ENCODE data around the gene EZH1. TPM values are rescaled to one million over a fixed set of nuclear protein-coding genes. Genes with fewer than 3 reads are reported as not detected.
A peak's percentile ranks its signal among the peaks of the same experiment; 100 is the strongest.

EZH1 gene
- total and polyA plus RNA-seq, 10 of the 15 experiments (the other 5 are each of a cell fraction or from before 2014, with no cell fraction given) = 6.1 to 43.3 (median 16.8) TPM

DNA sequence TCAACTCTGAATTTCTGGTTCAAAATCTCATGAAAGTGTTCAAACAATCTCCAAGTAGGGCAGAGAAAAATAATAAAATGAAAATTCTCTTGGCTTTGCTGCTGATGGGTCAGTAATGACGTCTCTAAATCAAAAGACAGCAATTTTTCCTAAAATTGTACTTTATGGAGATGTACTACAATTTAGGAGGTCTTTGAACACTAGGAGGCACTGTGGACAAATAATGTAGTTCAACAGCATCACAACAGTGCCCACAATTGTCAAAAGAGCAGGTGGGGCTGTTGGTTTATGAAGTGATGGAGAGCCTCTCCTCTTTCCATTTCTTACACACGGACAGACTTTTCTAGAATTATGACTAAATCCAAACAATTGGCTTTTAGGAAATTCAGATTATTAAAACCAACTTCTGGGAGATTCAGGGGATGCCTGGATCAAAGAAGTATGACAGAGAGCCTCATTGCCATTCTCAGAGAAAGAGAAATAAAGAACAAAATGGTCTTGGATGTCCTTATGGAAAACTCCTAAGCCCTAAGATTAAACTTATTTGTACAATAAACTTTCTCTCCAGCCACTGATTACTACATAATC lies 23.8 kb downstream of the EZH1 start (continued):
- TF ChIP-seq CREM (IDR thresholded peaks at IDR 0.05; ENCODE audit: low read depth) (peak; percentile 16; the same call in 1 of the 2 replicates), CEBPB (IDR thresholded peaks at IDR 0.05; ENCODE audit: borderline replicate concordance in 1 of 2, low read depth in 2 of 2, low read length in 2 of 2) (no peak), ZNF217 (IDR thresholded peaks at IDR 0.05) (no peak), ZNF207 (IDR thresholded peaks at IDR 0.05; ENCODE audit: borderline replicate concordance) (no peak), SMAD1 (IDR thresholded peaks at IDR 0.05; ENCODE audit: low read depth, partially characterized antibody) (no peak), IKZF1 (conservative IDR thresholded peaks at IDR 0.05) (no peak), NFYA (IDR thresholded peaks at IDR 0.05; ENCODE audit: borderline replicate concordance, low read depth, low read length) (no peak), SREBF1 (IDR thresholded peaks at IDR 0.05; ENCODE audit: low read length) (no peak), NFIC (IDR thresholded peaks at IDR 0.05; ENCODE audit: low read depth, low read length) (no peak), RUNX3 (IDR thresholded peaks at IDR 0.05; ENCODE audit: low read length) (peak; percentile 35; the same call in 1 of the 2 replicates), CBX3 (IDR thresholded peaks at IDR 0.05; ENCODE audit: borderline replicate concordance, low read depth) (no peak), RAD21 (IDR thresholded peaks at IDR 0.05; ENCODE audit: insufficient read depth, low read depth, low read length) (peak; percentile 73), RELA (IDR thresholded peaks at IDR 0.05; ENCODE audit: borderline replicate concordance, partially characterized antibody) (no peak), RB1 (IDR thresholded peaks at IDR 0.05; ENCODE audit: borderline replicate concordance) (0 out of 2 replicates have a peak, but pooled peaks have one; percentile 40), CBX5 (IDR thresholded peaks at IDR 0.05; ENCODE audit: low read depth) (no peak), ATF7 (IDR thresholded peaks at IDR 0.05; ENCODE audit: low read depth) (peak; percentile 45; the same call in 1 of the 2 replicates), ZNF384 (IDR thresholded peaks at IDR 0.05; ENCODE audit: borderline replicate concordance, low read depth, low read length) (no peak), RBBP5 (conservative IDR thresholded peaks at IDR 0.05) (no peak), ZNF274 (IDR thresholded peaks at IDR 0.05; ENCODE audit: insufficient read depth, insufficient read length) (no peak)
- TF ChIP-seq, protein P1, sequence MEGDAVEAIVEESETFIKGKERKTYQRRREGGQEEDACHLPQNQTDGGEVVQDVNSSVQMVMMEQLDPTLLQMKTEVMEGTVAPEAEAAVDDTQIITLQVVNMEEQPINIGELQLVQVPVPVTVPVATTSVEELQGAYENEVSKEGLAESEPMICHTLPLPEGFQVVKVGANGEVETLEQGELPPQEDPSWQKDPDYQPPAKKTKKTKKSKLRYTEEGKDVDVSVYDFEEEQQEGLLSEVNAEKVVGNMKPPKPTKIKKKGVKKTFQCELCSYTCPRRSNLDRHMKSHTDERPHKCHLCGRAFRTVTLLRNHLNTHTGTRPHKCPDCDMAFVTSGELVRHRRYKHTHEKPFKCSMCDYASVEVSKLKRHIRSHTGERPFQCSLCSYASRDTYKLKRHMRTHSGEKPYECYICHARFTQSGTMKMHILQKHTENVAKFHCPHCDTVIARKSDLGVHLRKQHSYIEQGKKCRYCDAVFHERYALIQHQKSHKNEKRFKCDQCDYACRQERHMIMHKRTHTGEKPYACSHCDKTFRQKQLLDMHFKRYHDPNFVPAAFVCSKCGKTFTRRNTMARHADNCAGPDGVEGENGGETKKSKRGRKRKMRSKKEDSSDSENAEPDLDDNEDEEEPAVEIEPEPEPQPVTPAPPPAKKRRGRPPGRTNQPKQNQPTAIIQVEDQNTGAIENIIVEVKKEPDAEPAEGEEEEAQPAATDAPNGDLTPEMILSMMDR (IDR thresholded peaks at IDR 0.05 in 2 of 3, conservative IDR thresholded peaks at IDR 0.05 in 1 of 3; ENCODE audit: control insufficient read depth in 2 of 3, extremely low read depth in 1 of 3, insufficient read depth in 1 of 3, low read depth in 3 of 3, low read length in 3 of 3) = peak; percentile 61 to 83 (median 78); a peak in 5 of 6 replicates
- TF ChIP-seq, protein P2, sequence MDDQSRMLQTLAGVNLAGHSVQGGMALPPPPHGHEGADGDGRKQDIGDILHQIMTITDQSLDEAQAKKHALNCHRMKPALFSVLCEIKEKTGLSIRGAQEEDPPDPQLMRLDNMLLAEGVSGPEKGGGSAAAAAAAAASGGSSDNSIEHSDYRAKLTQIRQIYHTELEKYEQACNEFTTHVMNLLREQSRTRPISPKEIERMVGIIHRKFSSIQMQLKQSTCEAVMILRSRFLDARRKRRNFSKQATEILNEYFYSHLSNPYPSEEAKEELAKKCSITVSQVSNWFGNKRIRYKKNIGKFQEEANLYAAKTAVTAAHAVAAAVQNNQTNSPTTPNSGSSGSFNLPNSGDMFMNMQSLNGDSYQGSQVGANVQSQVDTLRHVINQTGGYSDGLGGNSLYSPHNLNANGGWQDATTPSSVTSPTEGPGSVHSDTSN (IDR thresholded peaks at IDR 0.05; ENCODE audit: insufficient replicate concordance, low read depth, low read length) = no peak
- TF ChIP-seq, protein P3, sequence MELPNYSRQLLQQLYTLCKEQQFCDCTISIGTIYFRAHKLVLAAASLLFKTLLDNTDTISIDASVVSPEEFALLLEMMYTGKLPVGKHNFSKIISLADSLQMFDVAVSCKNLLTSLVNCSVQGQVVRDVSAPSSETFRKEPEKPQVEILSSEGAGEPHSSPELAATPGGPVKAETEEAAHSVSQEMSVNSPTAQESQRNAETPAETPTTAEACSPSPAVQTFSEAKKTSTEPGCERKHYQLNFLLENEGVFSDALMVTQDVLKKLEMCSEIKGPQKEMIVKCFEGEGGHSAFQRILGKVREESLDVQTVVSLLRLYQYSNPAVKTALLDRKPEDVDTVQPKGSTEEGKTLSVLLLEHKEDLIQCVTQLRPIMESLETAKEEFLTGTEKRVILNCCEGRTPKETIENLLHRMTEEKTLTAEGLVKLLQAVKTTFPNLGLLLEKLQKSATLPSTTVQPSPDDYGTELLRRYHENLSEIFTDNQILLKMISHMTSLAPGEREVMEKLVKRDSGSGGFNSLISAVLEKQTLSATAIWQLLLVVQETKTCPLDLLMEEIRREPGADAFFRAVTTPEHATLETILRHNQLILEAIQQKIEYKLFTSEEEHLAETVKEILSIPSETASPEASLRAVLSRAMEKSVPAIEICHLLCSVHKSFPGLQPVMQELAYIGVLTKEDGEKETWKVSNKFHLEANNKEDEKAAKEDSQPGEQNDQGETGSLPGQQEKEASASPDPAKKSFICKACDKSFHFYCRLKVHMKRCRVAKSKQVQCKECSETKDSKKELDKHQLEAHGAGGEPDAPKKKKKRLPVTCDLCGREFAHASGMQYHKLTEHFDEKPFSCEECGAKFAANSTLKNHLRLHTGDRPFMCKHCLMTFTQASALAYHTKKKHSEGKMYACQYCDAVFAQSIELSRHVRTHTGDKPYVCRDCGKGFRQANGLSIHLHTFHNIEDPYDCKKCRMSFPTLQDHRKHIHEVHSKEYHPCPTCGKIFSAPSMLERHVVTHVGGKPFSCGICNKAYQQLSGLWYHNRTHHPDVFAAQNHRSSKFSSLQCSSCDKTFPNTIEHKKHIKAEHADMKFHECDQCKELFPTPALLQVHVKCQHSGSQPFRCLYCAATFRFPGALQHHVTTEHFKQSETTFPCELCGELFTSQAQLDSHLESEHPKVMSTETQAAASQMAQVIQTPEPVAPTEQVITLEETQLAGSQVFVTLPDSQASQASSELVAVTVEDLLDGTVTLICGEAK (IDR thresholded peaks at IDR 0.05; ENCODE audit: borderline replicate concordance) = no peak

All from GM12878 (cell line).